ENCODE data around the gene RPN2. TPM values are rescaled to one million over a fixed set of nuclear protein-coding genes. Genes with fewer than 3 reads are reported as not detected.

RPN2 gene
- total and polyA plus RNA-seq, 2 donors (not counting 1 experiment from before 2014, with no cell fraction given): 80.2 to 87.3 TPM

- Histone ChIP-seq H3K27me3 (replicated peaks in 1 of 4; ENCODE audit: control extremely low read depth in 1 of 4, control insufficient read depth in 3 of 4, insufficient read depth in 4 of 4, low read length in 3 of 4) (peaks cover 0 to 4% (median 0%) of the 10 kb centered on the region in 4 experiments), H3K9ac (ENCODE audit: low read length) (no peak overlapping the region), H3K27ac (ENCODE audit: low read length in 2 of 2) (no peak overlapping the region), H3K4me3 (ENCODE audit: control extremely low read depth in 1 of 5, extremely low read depth in 1 of 5, insufficient read depth in 1 of 5, low read depth in 2 of 5, low read length in 4 of 5) (no peak overlapping the region), H3K36me3 (replicated peaks in 1 of 2; ENCODE audit: control extremely low read depth in 1 of 2, control insufficient read depth in 1 of 2, extremely low read depth in 1 of 2, insufficient read depth in 2 of 2, low read length in 1 of 2) (no peaks in the 10 kb centered on the region), H3K4me2 (replicated peaks; ENCODE audit: low read depth, low read length, poor library complexity, severe bottlenecking) (no peak overlapping the region), H2AFZ (ENCODE audit: insufficient read depth, low read depth, low read length, poor library complexity, severe bottlenecking) (no peak overlapping the region), H3K9me3 (ENCODE audit: control extremely low read depth in 1 of 3, control insufficient read depth in 2 of 3, insufficient read depth in 1 of 3, low read length in 2 of 3) (peaks cover 0 to 4% (median 0%) of the 10 kb centered on the region in 3 donors), H4K20me1 (ENCODE audit: control insufficient read depth, insufficient read depth, low read length, poor library complexity, severe bottlenecking) (no peaks in the 10 kb centered on the region), H3K4me1 (ENCODE audit: control insufficient read depth in 2 of 2, insufficient read depth in 2 of 2, low read length in 2 of 2) (no peaks in the 10 kb centered on the region), H3K79me2 (ENCODE audit: control insufficient read depth, insufficient read depth, low read length) (no peaks in the 10 kb centered on the region)
- no peaks in the 10 kb centered on the region for H3K9me3 Mint-ChIP-seq (ENCODE audit: insufficient read depth)
- H3K27ac Mint-ChIP-seq: no peak overlapping the region
- DNase-seq (no peak), ATAC-seq (ENCODE audit: low read depth) (no peak)
- H3K4me1 Mint-ChIP-seq: no peaks in the 10 kb centered on the region
- 97% methylated on average over 10 of the region's 11 CpGs for WGBS (ENCODE audit: insufficient coverage)
- H3K27me3 Mint-ChIP-seq: peaks cover 15% of the 10 kb centered on the region
- no peak overlapping the region for H3K4me3 Mint-ChIP-seq
- ChIA-PET CTCF (no interaction called here), POLR2A (no interaction called here)
- TF ChIP-seq CTCF (IDR thresholded peaks at IDR 0.05) (no peak), EZH2 (IDR thresholded peaks at IDR 0.05; ENCODE audit: borderline replicate concordance, insufficient read depth, low read depth, low read length, poor library complexity, severe bottlenecking) (no peak)
- intact Hi-C loops (cut with micrococcal nuclease): no loop called here
These were observed 77.2 kb downstream of the RPN2 start for GRCh38 chr20:37256286-37256685.

- TF ChIP-seq CTCF (IDR thresholded peaks at IDR 0.05) (no peak), EZH2 (IDR thresholded peaks at IDR 0.05; ENCODE audit: borderline replicate concordance, insufficient read depth, low read depth, low read length, poor library complexity, severe bottlenecking) (no peak)
- Histone ChIP-seq H3K36me3 (replicated peaks in 1 of 2; ENCODE audit: control extremely low read depth in 1 of 2, control insufficient read depth in 1 of 2, extremely low read depth in 1 of 2, insufficient read depth in 2 of 2, low read length in 1 of 2) (no peaks in the 10 kb centered on the region), H4K20me1 (ENCODE audit: control insufficient read depth, insufficient read depth, low read length, poor library complexity, severe bottlenecking) (no peaks in the 10 kb centered on the region), H3K9ac (ENCODE audit: low read length) (no peak overlapping the region), H3K4me3 (ENCODE audit: control extremely low read depth in 1 of 5, extremely low read depth in 1 of 5, insufficient read depth in 1 of 5, low read depth in 2 of 5, low read length in 4 of 5) (no peak overlapping the region), H3K9me3 (ENCODE audit: control extremely low read depth in 1 of 3, control insufficient read depth in 2 of 3, insufficient read depth in 1 of 3, low read length in 2 of 3) (peaks cover 0 to 4% (median 0%) of the 10 kb centered on the region in 3 donors), H3K4me2 (replicated peaks; ENCODE audit: low read depth, low read length, poor library complexity, severe bottlenecking) (no peak overlapping the region), H2AFZ (ENCODE audit: insufficient read depth, low read depth, low read length, poor library complexity, severe bottlenecking) (no peak overlapping the region), H3K79me2 (ENCODE audit: control insufficient read depth, insufficient read depth, low read length) (no peaks in the 10 kb centered on the region), H3K4me1 (ENCODE audit: control insufficient read depth in 2 of 2, insufficient read depth in 2 of 2, low read length in 2 of 2) (no peaks in the 10 kb centered on the region), H3K27me3 (replicated peaks in 1 of 4; ENCODE audit: control extremely low read depth in 1 of 4, control insufficient read depth in 3 of 4, insufficient read depth in 4 of 4, low read length in 3 of 4) (peaks cover 0 to 4% (median 0%) of the 10 kb centered on the region in 4 experiments), H3K27ac (ENCODE audit: low read length in 2 of 2) (no peak overlapping the region)
- no peaks in the 10 kb centered on the region for H3K4me1 Mint-ChIP-seq
- no peak overlapping the region for H3K4me3 Mint-ChIP-seq
- intact Hi-C loops (cut with micrococcal nuclease): no loop called here
- H3K9me3 Mint-ChIP-seq (ENCODE audit: insufficient read depth): no peaks in the 10 kb centered on the region
- H3K27me3 Mint-ChIP-seq: peaks cover 18% of the 10 kb centered on the region
- no peak for ATAC-seq (ENCODE audit: low read depth)
- DNase-seq: no peak
- WGBS (ENCODE audit: insufficient coverage): no CpG with 5 or more reads among the region's 2 CpGs
- ChIA-PET CTCF (interaction anchor here (0.7 kb wide), 1 partner anchor 32 kb away, joined by 5 read pairs; no protein-coding TSS in a partner anchor), POLR2A (no interaction called here)
- H3K27ac Mint-ChIP-seq: no peak overlapping the region
These were observed 78.4 kb downstream of the RPN2 start for GRCh38 chr20:37257530-37257929.

Data from B cell (primary cell).